WTC11 (cell line): ENCODE results near the gene SLC25A22. TPM values are rescaled to one million over a fixed set of nuclear protein-coding genes. Genes with fewer than 3 reads are reported as not detected.
A peak's percentile ranks its signal among the peaks of the same experiment; 100 is the strongest.

Experiments used
- ATAC-seq: fragments of 200-7000 bp; cut with Tn5 transposase; 2 replicates; pipeline ENCODE4 v1.10.0; 2021; ENCODE audit warnings: mild to moderate bottlenecking, moderate library complexity
- CTCF ChIA-PET: fragments of 300-600 bp; sonication (Branson Sonifier 250); formaldehyde crosslinking; loops from one replicate; lab custom pipeline; 2021; ENCODE audit warnings: antibody characterized with exemption; lab: Charles Lee
- POLR2A ChIA-PET: fragments of 350-600 bp; sonication (Branson Sonifier 250); formaldehyde crosslinking; loops from one replicate; lab custom pipeline; 2021; ENCODE audit warnings: antibody characterized with exemption; lab: Charles Lee
- DNase-seq: peaks from one replicate; pipeline ENCODE4 v3.0.0; 2021; ENCODE audit warnings: low spot score
- H3K27ac Mint-ChIP-seq: 2 replicates; pipeline ENCODE4 v1.8.0; 2021; ENCODE audit warnings: mixed read lengths
- H3K27me3 Mint-ChIP-seq: 2 replicates; pipeline ENCODE4 v1.8.0; 2021; ENCODE audit warnings: low read depth, mild to moderate bottlenecking, moderate library complexity, mixed read lengths
- H3K36me3 Mint-ChIP-seq: 2 replicates; pipeline ENCODE4 v1.8.0; 2021; ENCODE audit warnings: mixed read lengths
- H3K4me1 Mint-ChIP-seq: 2 replicates; pipeline ENCODE4 v1.8.0; 2022; ENCODE audit warnings: mixed read lengths
- H3K4me3 Mint-ChIP-seq: 2 replicates; pipeline ENCODE4 v1.8.0; 2021; ENCODE audit warnings: mild to moderate bottlenecking, moderate library complexity, mixed read lengths
- H3K9me3 Mint-ChIP-seq: 2 replicates; pipeline ENCODE4 v1.8.0; 2021; ENCODE audit warnings: mixed read lengths
- ATF1 ChIP-seq: sonication (generic); formaldehyde crosslinking; IDR thresholded peaks from 2 replicates; pipeline ENCODE4 v1.8.1; 2023; ENCODE audit warnings: mild to moderate bottlenecking, moderate library complexity, missing genetic modification reagents
- GABPB1 ChIP-seq: sonication (generic); formaldehyde crosslinking; IDR thresholded peaks from 2 replicates; pipeline ENCODE4 v1.8.1; 2023; ENCODE audit warnings: mild to moderate bottlenecking, missing genetic modification reagents
- HMGXB4 ChIP-seq: sonication (generic); formaldehyde crosslinking; IDR thresholded peaks from 2 replicates; pipeline ENCODE4 v1.8.1; 2023; ENCODE audit warnings: mild to moderate bottlenecking, moderate library complexity, missing genetic modification reagents
- IRF2 ChIP-seq: sonication (generic); formaldehyde crosslinking; IDR thresholded peaks from 2 replicates; pipeline ENCODE4 v1.8.0; 2022; ENCODE audit warnings: low read depth, missing genetic modification reagents, borderline replicate concordance
- NFATC4 ChIP-seq: fragments of 250-450 bp; sonication (Bioruptor Pico); IDR thresholded peaks from 2 replicates; pipeline ENCODE4 v1.9.0; 2021; ENCODE audit warnings: mild to moderate bottlenecking
- NFE2L1 ChIP-seq: sonication (generic); formaldehyde crosslinking; IDR thresholded peaks from 2 replicates; pipeline ENCODE4 v1.8.1; 2023; ENCODE audit warnings: missing genetic modification reagents
- PRDM15 ChIP-seq: sonication (generic); formaldehyde crosslinking; IDR thresholded peaks from 2 replicates; pipeline ENCODE4 v1.8.0; 2022; ENCODE audit warnings: missing genetic modification reagents
- ZBTB43 ChIP-seq: sonication (generic); formaldehyde crosslinking; IDR thresholded peaks from 2 replicates; pipeline ENCODE4 v1.8.1; 2023; ENCODE audit warnings: mild to moderate bottlenecking, missing genetic modification reagents
- ZNF138 ChIP-seq: sonication (generic); formaldehyde crosslinking; conservative IDR thresholded peaks from 2 replicates; pipeline ENCODE4 v1.8.1; 2022; ENCODE audit warnings: mild to moderate bottlenecking, moderate library complexity, missing genetic modification reagents
- ZNF232 ChIP-seq: sonication (generic); formaldehyde crosslinking; IDR thresholded peaks from 2 replicates; pipeline ENCODE4 v1.8.0; 2022; ENCODE audit warnings: mild to moderate bottlenecking, missing genetic modification reagents
- ZNF425 ChIP-seq: fragments of 250-450 bp; sonication (Bioruptor Pico); conservative IDR thresholded peaks from 2 replicates; pipeline ENCODE4 v1.9.0; 2021; ENCODE audit warnings: mild to moderate bottlenecking
- ZNF532 ChIP-seq: fragments of 250-450 bp; sonication (Bioruptor Pico); IDR thresholded peaks from 2 replicates; pipeline ENCODE4 v1.9.0; 2021; ENCODE audit warnings: mild to moderate bottlenecking, borderline replicate concordance
- total RNA-seq: library from RNA; stranded (reverse); gene quantifications from 3 replicates; pipeline ENCODE4 v1.2.3, GENCODE V29; 2021

SLC25A22 gene
- total RNA-seq, 1 experiment from 2014 or later: 44.8 TPM

GRCh38 chr11:746289-747157 lies 51.6 kb downstream of the SLC25A22 start:
- POLR2A ChIA-PET: interaction anchor here (0.6 to 1.8 kb wide), 6 partner anchors 7 to 98 kb away, joined by 3 to 6 read pairs (median 4); no protein-coding TSS in a partner anchor
- Mint-ChIP-seq H3K4me3 (peak overlapping the region; percentile 80), H3K27me3 (no peaks in the 10 kb centered on the region), H3K27ac (peak overlapping the region; percentile 96), H3K9me3 (no peaks in the 10 kb centered on the region), H3K36me3 (peaks cover 7% of the 10 kb centered on the region), H3K4me1 (peaks cover 38% of the 10 kb centered on the region)
- CTCF ChIA-PET: interaction anchor here (0.7 to 2.3 kb wide), 7 partner anchors 8 to 80 kb away, joined by 3 to 30 read pairs (median 6); no protein-coding TSS in a partner anchor
- ATAC-seq: peak; percentile 21
- TF ChIP-seq ZNF532 (CRISPR knock-in tag) (0 out of 2 replicates have a peak, but pooled peaks have one; percentile 15), ZBTB43 (peak; percentile 66; the same call in 1 of the 2 replicates), ZNF232 (CRISPR knock-in tag) (no peak)
- DNase-seq: peak; percentile 57

GRCh38 chr11:745428-745827 lies 52.7 kb downstream of the SLC25A22 start:
- no peak for DNase-seq
- POLR2A ChIA-PET: interaction anchor here (1.5 to 1.8 kb wide), 2 partner anchors 10 to 19 kb away, joined by 4 to 6 read pairs; no protein-coding TSS in a partner anchor
- TF ChIP-seq ZNF138 (CRISPR knock-in tag): no peak
- TF ChIP-seq GABPB1 (CRISPR knock-in tag): no peak
- TF ChIP-seq ZNF425 (CRISPR knock-in tag): no peak
- no peak for TF ChIP-seq NFE2L1
- no peak for TF ChIP-seq IRF2 (CRISPR knock-in tag)
- TF ChIP-seq PRDM15 (CRISPR knock-in tag): no peak
- TF ChIP-seq NFATC4 (CRISPR knock-in tag): no peak
- no peak for TF ChIP-seq ATF1 (CRISPR knock-in tag)
- TF ChIP-seq HMGXB4: no peak
- TF ChIP-seq, all 79 proteins: peak for 0
- H3K9me3 Mint-ChIP-seq: no peaks in the 10 kb centered on the region
- peak overlapping the region; percentile 80; the same call in 1 of the 2 replicates for H3K4me3 Mint-ChIP-seq
- H3K4me1 Mint-ChIP-seq: peaks cover 38% of the 10 kb centered on the region
- CTCF ChIA-PET: interaction anchor here (0.6 to 3.8 kb wide), 7 partner anchors 12 to 191 kb away, joined by 3 to 37 read pairs (median 3); no protein-coding TSS in a partner anchor
- peaks cover 3% of the 10 kb centered on the region; the same call in 1 of the 2 replicates for H3K36me3 Mint-ChIP-seq
- no peaks in the 10 kb centered on the region for H3K27me3 Mint-ChIP-seq
- no peak for ATAC-seq
- peak overlapping the region; percentile 74 for H3K27ac Mint-ChIP-seq
